ENCODE data around the gene WNT7B.

The WNT7B gene

DNA sequence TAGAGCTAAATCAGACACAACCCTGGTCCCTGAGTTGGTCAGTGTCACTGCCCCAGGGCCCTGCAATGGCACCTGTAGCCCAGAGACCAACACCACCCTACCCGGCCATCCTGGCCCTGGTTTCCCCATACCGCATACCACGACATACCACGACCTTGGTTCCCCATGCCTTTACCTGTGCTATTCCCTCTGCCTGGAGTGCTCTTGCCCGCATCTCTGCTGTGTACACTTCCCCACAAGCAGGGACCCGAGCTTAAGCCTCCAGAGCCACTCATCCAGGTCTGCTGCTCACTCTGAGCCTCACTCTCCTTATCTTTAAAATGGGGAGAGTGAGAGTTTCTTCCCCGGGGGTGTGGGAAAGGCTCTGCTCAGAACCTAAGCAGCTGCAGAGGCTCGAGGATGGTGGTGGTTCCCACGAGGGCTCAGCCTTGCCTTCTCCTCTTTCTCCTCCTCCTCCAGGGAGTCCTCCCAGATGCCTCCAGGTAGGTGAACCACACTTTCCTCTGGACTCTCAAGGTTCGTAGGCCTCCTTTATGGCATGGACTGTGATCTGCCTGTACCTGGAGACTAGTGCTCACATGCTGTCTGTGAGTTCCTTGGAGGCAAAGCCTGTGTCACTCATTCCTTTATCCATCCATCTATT is 48.1 kb downstream of the WNT7B start:
- H3K27ac ChIP-seq (ENCODE audit: low read depth, low read length) = no peak overlapping the region
- H3K27me3 ChIP-seq (ENCODE audit: control insufficient read depth, low read length) = peaks cover 3% of the 10 kb centered on the region; the same call in 1 of the 2 replicates
- H3K4me1 ChIP-seq (ENCODE audit: control insufficient read depth, low read length) = no peaks in the 10 kb centered on the region
- H4K20me1 ChIP-seq (ENCODE audit: control insufficient read depth, insufficient read depth, low read depth, low read length) = no peaks in the 10 kb centered on the region
- H3F3A ChIP-seq (ENCODE audit: control insufficient read depth, insufficient read depth) = no peaks in the 10 kb centered on the region
- H3K4me3 ChIP-seq (ENCODE audit: low read length) = no peak overlapping the region
- no peaks in the 10 kb centered on the region for H3K79me2 ChIP-seq (ENCODE audit: control insufficient read depth, low read length)
- no peak overlapping the region for H3K4me2 ChIP-seq (ENCODE audit: low read length)
- H3K36me3 ChIP-seq (ENCODE audit: control insufficient read depth, low read length) = no peaks in the 10 kb centered on the region
- no peaks in the 10 kb centered on the region for H3K9me2 ChIP-seq (replicated peaks; ENCODE audit: control insufficient read depth, low read length)
- TF ChIP-seq CTCF (IDR thresholded peaks at IDR 0.05; ENCODE audit: low read depth, low read length, poor library complexity, severe bottlenecking) = no peak
- no peak for TF ChIP-seq EZH2phosphoT487 (IDR thresholded peaks at IDR 0.05; ENCODE audit: borderline replicate concordance, low read length)
- H3K9me3 ChIP-seq (ENCODE audit: control insufficient read depth, insufficient read depth, low read length) = no peaks in the 10 kb centered on the region

GRCh38 chr22:45927059-45927458 is 49.9 kb downstream of the WNT7B start:
- H4K20me1 ChIP-seq (ENCODE audit: control insufficient read depth, insufficient read depth, low read depth, low read length) = no peaks in the 10 kb centered on the region
- no peaks in the 10 kb centered on the region for H3K4me1 ChIP-seq (ENCODE audit: control insufficient read depth, low read length)
- TF ChIP-seq EZH2phosphoT487 (IDR thresholded peaks at IDR 0.05; ENCODE audit: borderline replicate concordance, low read length) = no peak
- no peak for TF ChIP-seq CTCF (IDR thresholded peaks at IDR 0.05; ENCODE audit: low read depth, low read length, poor library complexity, severe bottlenecking)
- H3K27me3 ChIP-seq (ENCODE audit: control insufficient read depth, low read length) = no peaks in the 10 kb centered on the region
- no peak overlapping the region for H3K27ac ChIP-seq (ENCODE audit: low read depth, low read length)
- H3K9me3 ChIP-seq (ENCODE audit: control insufficient read depth, insufficient read depth, low read length) = no peaks in the 10 kb centered on the region
- H3K79me2 ChIP-seq (ENCODE audit: control insufficient read depth, low read length) = no peaks in the 10 kb centered on the region
- H3F3A ChIP-seq (ENCODE audit: control insufficient read depth, insufficient read depth) = no peaks in the 10 kb centered on the region
- no peaks in the 10 kb centered on the region for H3K36me3 ChIP-seq (ENCODE audit: control insufficient read depth, low read length)
- H3K4me2 ChIP-seq (ENCODE audit: low read length) = no peak overlapping the region
- H3K9me2 ChIP-seq (replicated peaks; ENCODE audit: control insufficient read depth, low read length) = no peaks in the 10 kb centered on the region
- H3K4me3 ChIP-seq (ENCODE audit: low read length) = no peak overlapping the region

GRCh38 chr22:45926433-45926832 is 50.5 kb downstream of the WNT7B start:
- TF ChIP-seq EZH2phosphoT487 (IDR thresholded peaks at IDR 0.05; ENCODE audit: borderline replicate concordance, low read length) (no peak), CTCF (IDR thresholded peaks at IDR 0.05; ENCODE audit: low read depth, low read length, poor library complexity, severe bottlenecking) (no peak)
- no peak overlapping the region for H3K4me3 ChIP-seq (ENCODE audit: low read length)
- no peaks in the 10 kb centered on the region for H3K36me3 ChIP-seq (ENCODE audit: control insufficient read depth, low read length)
- no peaks in the 10 kb centered on the region for H4K20me1 ChIP-seq (ENCODE audit: control insufficient read depth, insufficient read depth, low read depth, low read length)
- no peaks in the 10 kb centered on the region for H3K27me3 ChIP-seq (ENCODE audit: control insufficient read depth, low read length)
- H3K9me3 ChIP-seq (ENCODE audit: control insufficient read depth, insufficient read depth, low read length) = no peaks in the 10 kb centered on the region
- no peaks in the 10 kb centered on the region for H3K79me2 ChIP-seq (ENCODE audit: control insufficient read depth, low read length)
- no peaks in the 10 kb centered on the region for H3K4me1 ChIP-seq (ENCODE audit: control insufficient read depth, low read length)
- no peaks in the 10 kb centered on the region for H3F3A ChIP-seq (ENCODE audit: control insufficient read depth, insufficient read depth)
- no peaks in the 10 kb centered on the region for H3K9me2 ChIP-seq (replicated peaks; ENCODE audit: control insufficient read depth, low read length)
- no peak overlapping the region for H3K27ac ChIP-seq (ENCODE audit: low read depth, low read length)
- H3K4me2 ChIP-seq (ENCODE audit: low read length) = no peak overlapping the region
